SW480 (cell line): ENCODE results near the gene IRS1.
"Not testable (repeated sequence)": the region's sequence is repeated elsewhere in the genome, so short reads cannot be mapped to it uniquely, and the experiment has no call there.

Experiments used
- DNase-seq: peaks from one replicate; pipeline ENCODE4 v3.0.0-alpha.2; 2016; ENCODE audit warnings: low spot score

Gene IRS1

GRCh38 chr2:226799211-226799975 is at the start of gene IRS1:
IRS1 (minus strand) TSS chr2:226799820; CDS start chr2:226798738, 1,082 bp downstream.
- peak; percentile 60 for DNase-seq

- no peak for DNase-seq
Measured at GRCh38 chr2:226849349-226849748, 49.7 kb upstream of the IRS1 start.

- DNase-seq = no peak
Measured at GRCh38 chr2:226847511-226847910, 47.9 kb upstream of the IRS1 start.

- no peak for DNase-seq
Measured at GRCh38 chr2:226847090-226847489, 47.5 kb upstream of the IRS1 start.

- no peak for DNase-seq
Measured at GRCh38 chr2:226845386-226846116, 45.9 kb upstream of the IRS1 start.

GRCh38 chr2:226843001-226843400 is 43.4 kb upstream of the IRS1 start:
- DNase-seq = not testable (repeated sequence)

GRCh38 chr2:226839951-226840350 is 40.3 kb upstream of the IRS1 start:
- DNase-seq = no peak

- no peak for DNase-seq
Measured at GRCh38 chr2:226839161-226839560, 39.5 kb upstream of the IRS1 start.

- DNase-seq = peak; percentile 4
Measured at GRCh38 chr2:226838722-226839121, 39.1 kb upstream of the IRS1 start.

- no peak for DNase-seq
Measured at GRCh38 chr2:226837787-226838603, 38.4 kb upstream of the IRS1 start.

GRCh38 chr2:226837334-226837733 is 37.7 kb upstream of the IRS1 start:
- DNase-seq = no peak

- DNase-seq = no peak
Measured at GRCh38 chr2:226836548-226836885, 36.9 kb upstream of the IRS1 start.

- peak; percentile 90 for DNase-seq
Measured at GRCh38 chr2:226835796-226836547, 36.4 kb upstream of the IRS1 start, which contains the start of gene RHBDD1. RHBDD1 (plus strand) TSS chr2:226836054; CDS start chr2:226864694, 28,640 bp downstream.

- DNase-seq = no peak
Measured at GRCh38 chr2:226835420-226835795, 35.8 kb upstream of the IRS1 start.

GRCh38 chr2:226834880-226835279 is 35.3 kb upstream of the IRS1 start:
- DNase-seq = not testable (repeated sequence)

GRCh38 chr2:226832061-226832460 is 32.4 kb upstream of the IRS1 start:
- no peak for DNase-seq

- no peak for DNase-seq
Measured at GRCh38 chr2:226831266-226831665, 31.6 kb upstream of the IRS1 start.

GRCh38 chr2:226829721-226830631 is 30.4 kb upstream of the IRS1 start:
- DNase-seq = no peak

GRCh38 chr2:226828191-226828590 is 28.6 kb upstream of the IRS1 start:
- no peak for DNase-seq

- no peak for DNase-seq
Measured at GRCh38 chr2:226825056-226825455, 25.4 kb upstream of the IRS1 start.

GRCh38 chr2:226818930-226819329 is 19.3 kb upstream of the IRS1 start:
- DNase-seq = no peak
